Loucy (cell line): ENCODE data around the gene GNG13.

Experiments
- H2AFZ ChIP-seq: fragments of 200-600 bp; sonication (generic); 2 replicates; pipeline ENCODE4 v1.6.0; 2016; ENCODE audit warnings: antibody characterized with exemption, mild to moderate bottlenecking, low read length, moderate library complexity
- H3F3A ChIP-seq: fragments of 200-600 bp; 2 replicates; pipeline ENCODE4 v1.6.0; 2016; ENCODE audit warnings: antibody characterized with exemption, low read depth, mild to moderate bottlenecking
- H3K27me3 ChIP-seq: fragments of 200-600 bp; sonication (generic); 2 replicates; pipeline ENCODE4 v1.6.1; 2014; ENCODE audit warnings: low read length, mild to moderate bottlenecking; ENCODE audit not compliant: insufficient read depth, poor library complexity, severe bottlenecking
- H3K36me3 ChIP-seq: fragments of 200-600 bp; sonication (generic); 2 replicates; pipeline ENCODE4 v1.6.1; 2016; ENCODE audit warnings: low read length; ENCODE audit not compliant: insufficient read depth
- H3K4me1 ChIP-seq: fragments of 200-600 bp; sonication (generic); 2 replicates; pipeline ENCODE4 v1.5.1; 2014; ENCODE audit warnings: low read length, mild to moderate bottlenecking; ENCODE audit not compliant: insufficient read depth, poor library complexity, severe bottlenecking
- H3K4me2 ChIP-seq: fragments of 200-600 bp; sonication (generic); 2 replicates; pipeline ENCODE4 v1.6.0; 2014; ENCODE audit warnings: antibody characterized with exemption, low read length, low read depth, mild to moderate bottlenecking; ENCODE audit not compliant: poor library complexity, severe bottlenecking
- H3K4me3 ChIP-seq: fragments of 200-600 bp; sonication (generic); 2 replicates; pipeline ENCODE4 v1.5.1; 2014; ENCODE audit warnings: low read length, mild to moderate bottlenecking, mixed read lengths; ENCODE audit not compliant: poor library complexity, severe bottlenecking
- H3K79me2 ChIP-seq: fragments of 200-600 bp; sonication (generic); 2 replicates; pipeline ENCODE4 v1.6.1; 2014; ENCODE audit warnings: low read length; ENCODE audit not compliant: insufficient read depth
- H3K9ac ChIP-seq: fragments of 200-600 bp; sonication (generic); 2 replicates; pipeline ENCODE4 v1.6.0; 2014; ENCODE audit warnings: mild to moderate bottlenecking, low read depth, low read length, moderate library complexity; ENCODE audit not compliant: poor library complexity, severe bottlenecking
- H3K9me2 ChIP-seq: fragments of 200-600 bp; sonication (generic); replicated peaks from 2 replicates; pipeline ENCODE4 v1.6.1; 2016; ENCODE audit warnings: low read depth, low read length, mixed read lengths
- H3K9me3 ChIP-seq: fragments of 200-600 bp; sonication (generic); 2 replicates; pipeline ENCODE4 v1.6.1; 2014; ENCODE audit warnings: mild to moderate bottlenecking, antibody characterized with exemption, low read length, low read depth; ENCODE audit not compliant: insufficient read depth
- H4K20me1 ChIP-seq: fragments of 200-600 bp; sonication (generic); 2 replicates; pipeline ENCODE4 v1.6.0; 2014; ENCODE audit warnings: antibody characterized with exemption, low read length, mild to moderate bottlenecking; ENCODE audit not compliant: insufficient read depth, poor library complexity, severe bottlenecking
- EZH2phosphoT487 ChIP-seq: fragments of 200-600 bp; IDR thresholded peaks from 2 replicates; pipeline ENCODE4 v1.6.1; 2018; ENCODE audit warnings: antibody characterized with exemption, mild to moderate bottlenecking, moderate library complexity, borderline replicate concordance
- TF ChIP-seq, protein P1 (sequence below): fragments of 200-600 bp; sonication (generic); conservative IDR thresholded peaks from 2 replicates; pipeline ENCODE4 v1.5.1; 2014; ENCODE audit warnings: mild to moderate bottlenecking, antibody characterized with exemption, low read length

The GNG13 gene

DNA sequence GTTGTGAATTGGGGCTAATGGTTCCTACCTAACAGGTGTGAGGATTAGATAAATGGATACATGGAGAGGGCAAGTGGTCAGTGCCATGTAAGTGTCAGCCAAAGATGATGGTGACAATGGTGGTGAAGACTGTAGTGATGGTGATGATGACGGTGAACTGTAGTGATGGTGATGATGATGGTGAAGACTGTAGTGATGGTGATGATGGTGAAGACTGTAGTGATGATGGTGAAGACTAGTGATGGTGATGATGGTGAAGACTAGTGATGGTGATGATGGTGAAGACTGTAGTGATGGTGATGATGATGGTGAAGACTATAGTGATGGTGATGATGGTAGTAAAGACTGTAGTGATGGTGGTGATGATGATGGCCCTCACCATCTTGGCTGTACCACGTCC is 18.1 kb upstream of the GNG13 start:
- Histone ChIP-seq H3K9ac (no peak overlapping the region), H3K9me3 (no peaks in the 10 kb centered on the region), H3K79me2 (no peaks in the 10 kb centered on the region), H3K9me2 (no peaks in the 10 kb centered on the region), H3K36me3 (no peaks in the 10 kb centered on the region), H3K27me3 (no peaks in the 10 kb centered on the region), H3K4me1 (peaks cover 11% of the 10 kb centered on the region), H4K20me1 (no peaks in the 10 kb centered on the region), H3F3A (no peaks in the 10 kb centered on the region), H3K4me2 (no peak overlapping the region), H3K4me3 (no peak overlapping the region), H2AFZ (no peak overlapping the region)
- no peak for TF ChIP-seq EZH2phosphoT487
- TF ChIP-seq, protein P1, sequence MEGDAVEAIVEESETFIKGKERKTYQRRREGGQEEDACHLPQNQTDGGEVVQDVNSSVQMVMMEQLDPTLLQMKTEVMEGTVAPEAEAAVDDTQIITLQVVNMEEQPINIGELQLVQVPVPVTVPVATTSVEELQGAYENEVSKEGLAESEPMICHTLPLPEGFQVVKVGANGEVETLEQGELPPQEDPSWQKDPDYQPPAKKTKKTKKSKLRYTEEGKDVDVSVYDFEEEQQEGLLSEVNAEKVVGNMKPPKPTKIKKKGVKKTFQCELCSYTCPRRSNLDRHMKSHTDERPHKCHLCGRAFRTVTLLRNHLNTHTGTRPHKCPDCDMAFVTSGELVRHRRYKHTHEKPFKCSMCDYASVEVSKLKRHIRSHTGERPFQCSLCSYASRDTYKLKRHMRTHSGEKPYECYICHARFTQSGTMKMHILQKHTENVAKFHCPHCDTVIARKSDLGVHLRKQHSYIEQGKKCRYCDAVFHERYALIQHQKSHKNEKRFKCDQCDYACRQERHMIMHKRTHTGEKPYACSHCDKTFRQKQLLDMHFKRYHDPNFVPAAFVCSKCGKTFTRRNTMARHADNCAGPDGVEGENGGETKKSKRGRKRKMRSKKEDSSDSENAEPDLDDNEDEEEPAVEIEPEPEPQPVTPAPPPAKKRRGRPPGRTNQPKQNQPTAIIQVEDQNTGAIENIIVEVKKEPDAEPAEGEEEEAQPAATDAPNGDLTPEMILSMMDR, result no peak

DNA sequence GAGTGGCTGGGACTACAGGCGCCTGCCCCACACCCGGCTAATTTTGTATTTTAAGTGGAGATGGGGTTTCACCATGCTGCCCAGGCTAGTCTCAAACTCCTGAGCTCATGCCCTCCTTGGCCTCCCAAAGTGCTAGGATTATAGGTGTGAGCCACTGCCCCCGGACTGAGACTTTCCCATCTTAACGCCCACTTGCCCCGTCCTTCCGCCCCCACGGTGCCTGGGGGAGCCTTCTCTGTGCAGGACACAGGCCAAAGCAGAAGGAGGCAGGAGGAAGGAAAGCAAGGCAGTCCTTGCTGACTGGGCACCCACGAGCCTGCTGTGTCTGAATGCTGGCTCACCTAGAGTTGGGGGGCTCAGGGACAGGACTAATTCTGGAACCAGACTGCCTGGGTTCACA is 17.6 kb upstream of the GNG13 start:
- Histone ChIP-seq H3K36me3 (no peaks in the 10 kb centered on the region), H3K27me3 (no peaks in the 10 kb centered on the region), H2AFZ (no peak overlapping the region), H3K9me2 (no peaks in the 10 kb centered on the region), H3K4me1 (peaks cover 11% of the 10 kb centered on the region), H3K4me2 (no peak overlapping the region), H3K9ac (no peak overlapping the region), H3K4me3 (no peak overlapping the region), H4K20me1 (no peaks in the 10 kb centered on the region), H3K79me2 (no peaks in the 10 kb centered on the region), H3F3A (no peaks in the 10 kb centered on the region), H3K9me3 (no peaks in the 10 kb centered on the region)
- TF ChIP-seq, protein P1, result no peak
- no peak for TF ChIP-seq EZH2phosphoT487

DNA sequence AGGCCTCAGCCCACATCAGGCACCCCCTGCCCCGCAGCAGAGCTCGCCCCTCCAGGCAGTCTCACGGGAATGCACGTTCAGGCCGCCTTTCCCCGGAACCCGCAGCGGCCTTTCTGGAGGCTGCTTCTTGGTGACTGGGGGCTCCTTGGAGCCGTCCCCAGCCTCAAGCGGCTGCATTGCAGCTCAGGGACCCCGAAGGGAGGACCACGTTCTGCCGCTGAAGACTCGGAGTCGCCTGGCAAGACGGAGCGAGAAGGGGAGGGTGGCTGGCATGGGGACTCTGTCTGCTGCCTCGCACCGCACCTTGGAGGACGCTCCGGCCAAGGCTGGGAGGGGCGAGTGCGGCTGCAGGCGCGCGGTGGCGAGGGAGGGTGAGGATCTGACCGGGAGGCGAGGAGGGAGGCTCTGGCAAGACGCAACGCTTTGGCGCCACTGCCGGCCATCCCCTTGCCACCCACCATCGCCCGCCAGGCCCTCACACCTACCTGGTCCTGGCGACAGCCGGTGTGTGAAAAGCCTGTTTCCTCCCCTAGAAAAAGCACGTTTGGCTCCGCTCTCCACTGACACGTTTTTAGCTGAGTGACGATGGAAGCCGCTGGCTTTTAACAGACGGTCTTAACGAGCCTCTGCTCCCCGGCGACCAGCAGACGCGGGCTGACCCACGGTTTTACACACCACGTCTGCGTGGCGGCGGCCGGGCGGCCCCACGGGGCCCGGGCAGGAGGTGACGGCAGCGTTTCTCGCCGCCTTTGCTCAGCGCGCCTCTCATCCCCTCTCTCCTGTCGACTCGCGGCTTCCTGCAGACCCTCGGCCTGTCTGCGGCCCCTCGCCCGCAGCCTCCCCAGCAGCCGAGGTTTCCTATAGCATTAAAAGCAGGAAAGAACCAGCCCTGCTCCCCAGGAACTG is 16.7 kb upstream of the GNG13 start:
- H3K9ac ChIP-seq, result no peak overlapping the region
- H3K27me3 ChIP-seq, result no peaks in the 10 kb centered on the region
- H3K4me2 ChIP-seq, result no peak overlapping the region
- H4K20me1 ChIP-seq, result no peaks in the 10 kb centered on the region
- H3K79me2 ChIP-seq, result no peaks in the 10 kb centered on the region
- H3K9me2 ChIP-seq, result no peaks in the 10 kb centered on the region
- H3K4me1 ChIP-seq, result peaks cover 11% of the 10 kb centered on the region
- H3F3A ChIP-seq, result no peaks in the 10 kb centered on the region
- H2AFZ ChIP-seq, result no peak overlapping the region
- no peaks in the 10 kb centered on the region for H3K9me3 ChIP-seq
- H3K4me3 ChIP-seq, result no peak overlapping the region
- no peaks in the 10 kb centered on the region for H3K36me3 ChIP-seq
- TF ChIP-seq, protein P1, result no peak
- no peak for TF ChIP-seq EZH2phosphoT487
